NCI-H510A (cell line): ENCODE data around the gene RIC8A.

Experiments
- DNase-seq: peaks from one replicate; lab custom pipeline; 2025; lab: John Stamatoyannopoulos, UW

The RIC8A gene

GRCh38 chr11:244376-244775 is 36.9 kb downstream of the RIC8A start:
- no peak for DNase-seq

GRCh38 chr11:249062-249461 is 41.6 kb downstream of the RIC8A start:
- no peak for DNase-seq

GRCh38 chr11:250274-250673 is 42.8 kb downstream of the RIC8A start:
- no peak for DNase-seq

GRCh38 chr11:250740-251299 is 43.3 kb downstream of the RIC8A start:
- DNase-seq = no peak

- DNase-seq = no peak
Observed at GRCh38 chr11:251550-251949, 44.0 kb downstream of the RIC8A start.

- no peak for DNase-seq
Observed at GRCh38 chr11:252666-253065, 45.2 kb downstream of the RIC8A start.

GRCh38 chr11:253160-253885 is 45.8 kb downstream of the RIC8A start:
- DNase-seq = no peak

GRCh38 chr11:253886-254270 is 46.4 kb downstream of the RIC8A start:
- no peak for DNase-seq

GRCh38 chr11:255176-255575 is 47.7 kb downstream of the RIC8A start:
- DNase-seq = no peak

GRCh38 chr11:255816-256215 is 48.3 kb downstream of the RIC8A start:
- DNase-seq = no peak

GRCh38 chr11:256952-257737 is 49.6 kb downstream of the RIC8A start:
- DNase-seq = no peak

- DNase-seq = no peak
Observed at GRCh38 chr11:257766-258493, 50.4 kb downstream of the RIC8A start.

- no peak for DNase-seq
Observed at GRCh38 chr11:259413-259812, 51.9 kb downstream of the RIC8A start.

GRCh38 chr11:261624-262023 is 54.1 kb downstream of the RIC8A start:
- DNase-seq = no peak
